ENCODE data around the gene ASTL. TPM values are rescaled to one million over a fixed set of nuclear protein-coding genes. Genes with fewer than 3 reads are reported as not detected.
A peak's percentile ranks its signal among the peaks of the same experiment; 100 is the strongest.
"Not testable (repeated sequence)": the region's sequence is repeated elsewhere in the genome, so short reads cannot be mapped to it uniquely, and the experiment has no call there.

ASTL gene
- polyA plus RNA-seq, 3 donors: 0.17 TPM; not detected in 2

- no peak for DNase-seq (ENCODE audit: low read depth in 3 of 3, low spot score in 2 of 3)
Observed at GRCh38 chr2:96146881-96147592, 8.7 kb upstream of the ASTL start.

DNA sequence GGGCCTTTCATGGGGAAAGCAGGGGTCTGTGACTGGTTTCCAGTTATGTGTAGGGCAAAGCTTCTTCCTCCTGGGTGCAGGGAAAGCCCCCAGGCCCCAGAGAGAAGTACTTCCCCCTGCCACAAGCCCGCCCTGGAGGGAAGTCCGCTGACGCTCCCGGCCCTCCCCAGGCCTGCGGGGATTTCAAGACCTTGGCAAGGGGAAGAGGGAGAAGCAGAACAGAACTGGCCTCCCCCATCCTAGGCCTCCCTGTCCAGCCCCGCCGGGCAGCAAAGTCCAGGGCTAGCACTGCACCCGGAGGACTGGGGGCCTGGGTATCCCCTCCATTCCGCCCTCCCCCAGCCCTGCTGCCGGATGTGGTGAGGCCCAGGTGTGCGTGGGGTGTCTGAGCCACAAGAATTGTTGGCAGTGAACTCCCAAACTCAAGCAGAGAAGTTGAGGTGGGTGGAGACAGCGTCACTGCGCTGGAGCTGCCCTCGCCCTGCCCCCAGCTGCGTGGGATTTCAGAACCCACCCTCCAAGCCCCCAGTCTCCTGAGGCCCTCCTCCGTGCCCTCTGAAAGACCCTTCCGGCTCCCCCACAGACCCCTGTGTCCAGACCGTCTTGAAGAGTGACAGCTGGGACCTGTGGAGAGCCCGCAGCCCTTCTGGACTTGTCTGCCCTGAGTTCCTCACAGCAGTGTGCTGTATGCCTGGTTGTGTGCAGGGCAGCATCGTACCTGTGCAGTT lies 8.0 kb upstream of the ASTL start:
- no peak for DNase-seq (ENCODE audit: low read depth in 3 of 3, low spot score in 2 of 3)

GRCh38 chr2:96145848-96146152 lies 7.5 kb upstream of the ASTL start:
- no peak for DNase-seq (ENCODE audit: low read depth in 3 of 3, low spot score in 2 of 3)

- peak in 1 of 3 donors; percentile 59 for DNase-seq (ENCODE audit: low read depth in 3 of 3, low spot score in 2 of 3)
Observed at GRCh38 chr2:96145036-96145847, 6.9 kb upstream of the ASTL start, which contains the start of gene DUSP2. TSS of gene DUSP2 (minus strand) at chr2:96145440. CDS start at chr2:96145354, 86 bp downstream.

DNA sequence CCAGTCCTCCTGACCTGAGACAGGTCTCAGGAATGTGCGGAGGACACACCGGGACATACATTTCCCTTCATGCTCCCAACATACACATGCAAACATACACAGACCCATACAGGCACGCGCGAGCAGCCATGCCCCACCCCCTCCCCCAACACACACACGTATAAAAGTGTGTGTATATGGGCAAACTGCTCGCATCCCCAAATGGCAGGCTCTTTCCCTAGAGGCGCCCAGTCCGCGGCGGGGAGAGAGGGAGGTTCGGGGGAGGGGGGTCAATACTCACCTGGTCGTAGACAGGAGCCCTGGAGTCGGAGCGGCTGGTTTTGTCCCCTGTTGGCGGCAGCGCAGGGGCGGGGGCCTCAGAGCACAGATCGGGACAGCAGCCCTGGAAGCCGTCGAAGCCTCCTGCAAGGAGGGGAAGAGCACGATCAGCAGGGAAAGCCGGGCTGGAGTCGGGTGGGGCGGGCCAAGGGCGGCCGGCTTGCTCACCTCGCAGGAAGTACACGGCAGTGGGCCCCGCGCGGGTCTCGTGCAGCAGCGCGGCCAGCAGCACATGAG lies 6.3 kb upstream of the ASTL start:
- no peak for DNase-seq (ENCODE audit: low read depth in 3 of 3, low spot score in 2 of 3)

DNA sequence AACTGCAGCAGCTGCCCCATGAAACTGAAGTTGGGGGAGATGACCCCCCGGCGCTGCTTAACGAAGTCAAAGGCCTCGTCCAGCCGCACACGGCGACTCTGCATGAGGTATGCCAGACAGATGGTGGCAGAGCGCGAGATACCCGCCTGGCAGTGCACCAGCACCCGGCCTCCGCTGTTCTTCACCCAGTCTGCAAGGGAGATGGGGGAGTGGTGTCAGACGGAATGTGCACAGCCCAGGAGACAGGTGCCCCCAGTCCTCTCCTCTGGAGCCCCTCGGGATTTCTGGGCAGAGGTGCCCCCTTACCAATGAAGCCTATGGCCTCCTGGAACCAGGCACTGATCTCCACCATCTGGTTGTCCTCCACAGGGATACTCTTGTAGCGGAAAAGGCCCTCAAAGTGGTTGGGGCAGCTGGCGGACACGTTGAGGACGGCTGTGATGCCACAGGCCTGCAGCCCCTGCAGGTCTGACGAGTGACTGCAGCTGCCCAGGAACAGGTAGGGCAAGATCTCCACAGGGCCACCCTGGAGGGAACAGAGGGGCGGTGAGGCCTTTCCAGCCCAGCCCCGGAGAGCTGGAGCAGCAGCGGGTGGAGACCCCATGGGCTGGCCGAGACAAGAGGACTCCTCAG lies 5.7 kb upstream of the ASTL start:
- DNase-seq (ENCODE audit: low read depth in 3 of 3, low spot score in 2 of 3): no peak

DNA sequence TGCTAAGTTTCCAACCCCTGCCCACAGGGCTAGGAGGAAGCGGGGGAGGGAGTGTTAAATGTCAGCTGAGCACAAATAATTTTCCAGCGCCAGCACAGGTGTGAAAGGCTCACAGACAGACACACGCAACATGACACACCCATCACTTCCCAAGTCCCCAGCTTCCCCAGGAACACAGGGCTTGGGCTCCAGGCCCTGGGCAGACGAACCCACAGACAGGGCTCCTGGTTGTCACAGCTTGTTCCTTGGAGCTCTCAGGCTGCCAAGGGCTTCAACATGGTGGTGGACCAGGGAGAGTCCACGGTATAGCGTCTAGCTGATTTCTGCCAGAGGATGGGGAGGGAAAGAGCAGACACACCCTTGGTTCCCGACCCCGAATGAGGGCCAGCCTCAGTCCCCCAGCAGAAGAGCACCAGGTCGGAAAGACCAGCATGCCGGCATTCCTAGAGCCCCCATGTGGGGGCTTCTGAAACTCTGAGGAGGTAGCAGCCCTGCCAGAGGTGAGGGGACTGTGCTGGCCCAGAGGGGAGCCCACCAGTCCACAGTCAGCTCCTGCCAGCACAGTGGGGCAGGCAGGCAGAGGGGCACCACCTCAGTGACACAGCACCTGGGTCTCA lies 5.0 kb upstream of the ASTL start:
- no peak for DNase-seq (ENCODE audit: low read depth in 3 of 3, low spot score in 2 of 3)

DNA sequence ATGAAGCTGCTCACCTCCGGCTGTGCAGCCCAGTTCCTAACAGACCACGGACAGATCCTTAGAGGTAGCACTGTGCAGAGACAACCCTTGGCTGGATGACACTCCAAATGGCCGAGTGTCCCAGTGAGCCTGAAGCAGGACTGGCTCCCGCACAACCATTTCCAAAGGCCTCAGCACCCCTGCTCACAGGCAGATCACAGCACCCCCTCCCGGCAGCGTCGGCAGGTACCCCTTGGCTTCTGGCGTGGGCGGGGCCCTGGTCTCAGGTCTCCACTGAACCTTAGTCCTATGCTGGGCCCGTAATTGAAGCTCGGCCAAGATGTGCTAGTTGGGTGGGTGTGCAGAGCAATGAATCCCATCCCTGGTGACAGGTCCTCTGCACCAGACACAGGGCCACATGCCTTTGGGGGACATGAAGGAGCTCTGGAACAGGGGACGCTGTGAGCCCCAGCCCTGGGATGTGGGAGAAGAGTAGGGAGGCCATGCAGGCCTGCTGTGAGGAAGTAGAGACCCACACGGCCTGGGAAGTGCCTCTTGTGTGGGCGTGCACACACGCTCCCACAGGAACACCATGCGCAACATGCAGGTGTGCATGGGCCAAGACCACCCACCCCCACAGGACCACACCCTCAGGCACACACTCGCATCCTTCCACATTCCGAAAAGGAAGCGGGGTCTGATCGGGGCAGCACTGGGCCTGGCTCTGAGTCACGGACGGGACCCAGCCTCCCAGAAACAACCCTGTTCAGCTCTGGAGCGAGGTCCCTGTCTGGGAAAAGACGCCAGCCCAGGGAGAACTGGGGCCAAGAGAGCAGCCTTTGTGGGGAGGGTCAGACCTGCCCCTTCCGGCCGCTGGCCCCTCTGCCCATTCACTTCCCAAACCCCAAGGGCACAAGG lies 4.2 kb upstream of the ASTL start:
- no peak for DNase-seq (ENCODE audit: low read depth in 3 of 3, low spot score in 2 of 3)

DNA sequence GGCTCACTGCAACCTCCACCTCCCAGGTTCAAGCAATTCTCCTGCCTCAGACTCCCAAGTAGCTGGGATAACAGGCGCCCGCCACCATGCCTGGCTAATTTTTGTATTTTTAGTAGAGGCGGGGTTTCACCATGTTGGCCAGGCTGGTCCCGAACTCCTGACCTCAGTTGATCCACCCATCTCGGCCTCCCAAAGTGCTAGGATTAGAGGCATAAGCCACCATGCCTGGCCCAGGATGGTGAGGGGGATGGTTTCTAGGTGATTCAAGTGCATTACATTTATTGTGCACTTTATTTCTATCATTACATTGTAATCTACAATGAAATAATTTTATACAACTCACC lies 3.3 kb upstream of the ASTL start:
- DNase-seq (ENCODE audit: low read depth in 3 of 3, low spot score in 2 of 3): not testable (repeated sequence)

GRCh38 chr2:96140941-96141623 lies 2.8 kb upstream of the ASTL start:
- no peak for DNase-seq (ENCODE audit: low read depth in 3 of 3, low spot score in 2 of 3)

GRCh38 chr2:96139181-96139758 lies 968 bp upstream of the ASTL start:
- DNase-seq (ENCODE audit: low read depth in 3 of 3, low spot score in 2 of 3): no peak

DNA sequence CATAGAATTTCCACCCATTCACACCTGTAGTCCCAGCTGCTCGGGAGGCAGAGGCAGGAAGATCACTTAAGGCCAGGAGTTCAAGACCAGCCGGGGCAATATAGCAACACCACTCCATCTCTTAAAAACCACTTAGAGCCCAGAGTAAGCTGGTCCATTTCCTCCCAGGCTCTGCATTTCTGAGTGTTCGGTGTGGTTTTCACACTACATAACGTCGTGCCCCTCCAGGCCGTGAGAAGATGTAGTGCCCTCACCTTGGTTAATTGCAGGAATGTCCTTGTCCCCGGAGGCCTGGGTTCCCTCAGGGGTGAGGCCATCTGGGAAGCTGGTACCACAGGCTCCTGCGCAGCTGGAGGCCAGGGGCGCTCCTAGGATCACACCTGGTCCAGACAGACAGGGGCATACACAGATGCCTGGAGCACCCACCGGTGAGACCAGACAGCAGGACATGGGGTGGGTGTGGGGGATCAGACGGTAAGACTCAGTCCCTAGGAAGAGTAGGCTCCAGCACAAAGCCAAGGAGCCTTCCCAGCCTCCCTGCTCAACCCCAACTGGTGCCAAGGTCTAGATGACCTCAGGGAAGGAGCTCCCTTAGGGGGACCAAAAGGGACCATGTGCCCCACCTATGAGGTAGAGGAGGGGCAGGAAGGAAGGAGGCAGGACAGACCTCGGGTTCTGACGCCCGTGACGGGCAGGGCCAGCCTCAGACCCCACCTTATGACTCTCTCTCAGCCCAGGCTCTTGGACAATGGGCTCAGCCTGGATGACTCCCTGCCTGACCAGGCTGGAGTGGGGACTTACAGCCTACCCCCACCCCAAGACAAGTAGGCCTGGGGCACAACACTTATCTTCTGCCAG lies 752 bp downstream of the ASTL start:
- no peak for DNase-seq (ENCODE audit: low read depth in 3 of 3, low spot score in 2 of 3)

- DNase-seq (ENCODE audit: low read depth in 3 of 3, low spot score in 2 of 3): no peak
Observed at GRCh38 chr2:96136129-96136720, 2.1 kb downstream of the ASTL start.

- DNase-seq (ENCODE audit: low read depth in 3 of 3, low spot score in 2 of 3): no peak
Observed at GRCh38 chr2:96135621-96136020, 2.7 kb downstream of the ASTL start.

DNA sequence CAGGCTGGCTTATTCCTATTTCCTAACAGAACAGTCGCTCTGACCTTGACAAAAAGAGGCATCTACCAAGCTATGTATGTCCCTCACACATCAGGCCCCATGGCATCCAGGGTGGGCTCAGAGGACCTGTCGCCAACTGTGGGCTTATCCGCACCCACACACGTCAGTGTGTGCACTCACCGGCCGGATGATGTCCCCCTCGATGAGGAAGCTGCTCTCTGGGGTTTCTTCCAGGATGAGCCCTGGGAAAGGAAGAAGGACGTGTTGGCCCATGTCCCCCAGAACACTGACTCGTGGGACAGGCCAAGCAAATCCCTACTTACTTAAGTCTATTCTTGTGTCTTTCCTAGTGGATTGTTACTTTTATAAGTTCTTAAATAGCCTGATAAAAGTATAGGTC lies 3.1 kb downstream of the ASTL start:
- no peak for DNase-seq (ENCODE audit: low read depth in 3 of 3, low spot score in 2 of 3)

DNA sequence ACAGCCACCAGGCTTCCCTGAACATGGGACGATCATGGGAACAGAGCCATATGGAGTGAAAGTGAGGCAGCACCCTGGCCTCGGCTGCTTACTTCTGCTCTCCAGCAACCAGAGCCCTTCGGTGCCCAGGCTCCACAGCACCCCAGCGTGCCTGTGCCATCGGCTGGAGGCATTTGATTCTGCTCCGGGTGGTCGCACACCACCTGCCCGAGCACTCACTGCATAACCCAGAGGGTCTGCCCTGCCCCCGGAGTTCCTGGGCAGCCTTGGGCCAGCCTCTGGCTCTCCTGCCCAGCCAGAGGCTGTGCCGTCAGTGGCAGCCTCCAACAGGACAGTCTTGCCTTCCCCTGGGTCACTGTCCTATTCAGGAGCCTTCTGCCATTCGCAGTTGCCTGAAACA lies 3.9 kb downstream of the ASTL start:
- DNase-seq (ENCODE audit: low read depth in 3 of 3, low spot score in 2 of 3): no peak

All from right renal cortex interstitium (tissue), 3 donors.